WTC11 (cell line): ENCODE results near the gene NRP2. TPM values are rescaled to one million over a fixed set of nuclear protein-coding genes. Genes with fewer than 3 reads are reported as not detected.

Experiments
- ATAC-seq: fragments of 200-7000 bp; cut with Tn5 transposase; 2 replicates; pipeline ENCODE4 v1.10.0; 2021; ENCODE audit warnings: mild to moderate bottlenecking, moderate library complexity
- CTCF ChIA-PET: fragments of 300-600 bp; sonication (Branson Sonifier 250); formaldehyde crosslinking; loops from one replicate; lab custom pipeline; 2021; ENCODE audit warnings: antibody characterized with exemption; lab: Charles Lee
- POLR2A ChIA-PET: fragments of 350-600 bp; sonication (Branson Sonifier 250); formaldehyde crosslinking; loops from one replicate; lab custom pipeline; 2021; ENCODE audit warnings: antibody characterized with exemption; lab: Charles Lee
- DNase-seq: peaks from one replicate; pipeline ENCODE4 v3.0.0; 2021; ENCODE audit warnings: low spot score
- H3K27ac Mint-ChIP-seq: 2 replicates; pipeline ENCODE4 v1.8.0; 2021; ENCODE audit warnings: mixed read lengths
- H3K27me3 Mint-ChIP-seq: 2 replicates; pipeline ENCODE4 v1.8.0; 2021; ENCODE audit warnings: low read depth, mild to moderate bottlenecking, moderate library complexity, mixed read lengths
- H3K36me3 Mint-ChIP-seq: 2 replicates; pipeline ENCODE4 v1.8.0; 2021; ENCODE audit warnings: mixed read lengths
- H3K4me1 Mint-ChIP-seq: 2 replicates; pipeline ENCODE4 v1.8.0; 2022; ENCODE audit warnings: mixed read lengths
- H3K4me3 Mint-ChIP-seq: 2 replicates; pipeline ENCODE4 v1.8.0; 2021; ENCODE audit warnings: mild to moderate bottlenecking, moderate library complexity, mixed read lengths
- H3K9me3 Mint-ChIP-seq: 2 replicates; pipeline ENCODE4 v1.8.0; 2021; ENCODE audit warnings: mixed read lengths
- CREM ChIP-seq: sonication (generic); formaldehyde crosslinking; IDR thresholded peaks from 2 replicates; pipeline ENCODE4 v1.8.1; 2022; ENCODE audit warnings: mild to moderate bottlenecking, missing genetic modification reagents, moderate library complexity
- GTF2I ChIP-seq: fragments of 250-450 bp; sonication (Bioruptor Pico); conservative IDR thresholded peaks from 2 replicates; pipeline ENCODE4 v1.4.0; 2021; ENCODE audit warnings: mild to moderate bottlenecking
- JUN ChIP-seq: sonication (generic); formaldehyde crosslinking; IDR thresholded peaks from 2 replicates; pipeline ENCODE4 v1.8.0; 2023; ENCODE audit warnings: mild to moderate bottlenecking, missing genetic modification reagents
- NFYB ChIP-seq: sonication (generic); formaldehyde crosslinking; conservative IDR thresholded peaks from 2 replicates; pipeline ENCODE4 v1.8.0; 2022; ENCODE audit warnings: low read depth, missing genetic modification reagents
- NR1H2 ChIP-seq: sonication (generic); formaldehyde crosslinking; IDR thresholded peaks from 2 replicates; pipeline ENCODE4 v1.9.0; 2021; ENCODE audit warnings: mild to moderate bottlenecking, moderate library complexity, missing genetic modification reagents
- PRRX2 ChIP-seq: fragments of 250-450 bp; sonication (Bioruptor Pico); IDR thresholded peaks from 2 replicates; pipeline ENCODE4 v1.8.0; 2021; ENCODE audit warnings: mild to moderate bottlenecking
- SP1 ChIP-seq: sonication (generic); formaldehyde crosslinking; conservative IDR thresholded peaks from 2 replicates; pipeline ENCODE4 v1.8.1; 2022; ENCODE audit warnings: missing genetic modification reagents
- TP53 ChIP-seq: sonication (generic); formaldehyde crosslinking; IDR thresholded peaks from 2 replicates; pipeline ENCODE4 v1.8.1; 2023; ENCODE audit warnings: mild to moderate bottlenecking, missing genetic modification reagents
- ZBTB43 ChIP-seq: sonication (generic); formaldehyde crosslinking; IDR thresholded peaks from 2 replicates; pipeline ENCODE4 v1.8.1; 2023; ENCODE audit warnings: mild to moderate bottlenecking, missing genetic modification reagents
- ZNF219 ChIP-seq: sonication (generic); formaldehyde crosslinking; IDR thresholded peaks from 2 replicates; pipeline ENCODE4 v1.8.0; 2023; ENCODE audit warnings: missing genetic modification reagents, mild to moderate bottlenecking, borderline replicate concordance
- ZNF396 ChIP-seq: fragments of 250-450 bp; sonication (Bioruptor Pico); IDR thresholded peaks from 2 replicates; pipeline ENCODE4 v1.8.0; 2021; ENCODE audit warnings: mild to moderate bottlenecking, moderate library complexity, borderline replicate concordance
- ZNF423 ChIP-seq: fragments of 250-450 bp; sonication (Bioruptor Pico); IDR thresholded peaks from 2 replicates; pipeline ENCODE4 v2.1.2; 2022; ENCODE audit warnings: mild to moderate bottlenecking, moderate library complexity
- ZNF532 ChIP-seq: fragments of 250-450 bp; sonication (Bioruptor Pico); IDR thresholded peaks from 2 replicates; pipeline ENCODE4 v1.9.0; 2021; ENCODE audit warnings: mild to moderate bottlenecking, borderline replicate concordance
- ZNF671 ChIP-seq: fragments of 250-450 bp; sonication (Bioruptor Pico); IDR thresholded peaks from 2 replicates; pipeline ENCODE4 v1.8.0; 2021; ENCODE audit warnings: mild to moderate bottlenecking
- total RNA-seq: library from RNA; stranded (reverse); gene quantifications from 3 replicates; pipeline ENCODE4 v1.2.3, GENCODE V29; 2021
- TF ChIP-seq, protein P1 (sequence below): fragments of 250-450 bp; sonication (Bioruptor Pico); IDR thresholded peaks from 2 replicates; pipeline ENCODE4 v1.9.0; 2021; ENCODE audit warnings: mild to moderate bottlenecking
- TF ChIP-seq, protein P2 (sequence below): sonication (generic); formaldehyde crosslinking; IDR thresholded peaks from 2 replicates; pipeline ENCODE4 v1.8.0; 2022; ENCODE audit warnings: mild to moderate bottlenecking, missing genetic modification reagents

The NRP2 gene
- total RNA-seq, 1 experiment from 2014 or later, result 41.0 TPM

DNA sequence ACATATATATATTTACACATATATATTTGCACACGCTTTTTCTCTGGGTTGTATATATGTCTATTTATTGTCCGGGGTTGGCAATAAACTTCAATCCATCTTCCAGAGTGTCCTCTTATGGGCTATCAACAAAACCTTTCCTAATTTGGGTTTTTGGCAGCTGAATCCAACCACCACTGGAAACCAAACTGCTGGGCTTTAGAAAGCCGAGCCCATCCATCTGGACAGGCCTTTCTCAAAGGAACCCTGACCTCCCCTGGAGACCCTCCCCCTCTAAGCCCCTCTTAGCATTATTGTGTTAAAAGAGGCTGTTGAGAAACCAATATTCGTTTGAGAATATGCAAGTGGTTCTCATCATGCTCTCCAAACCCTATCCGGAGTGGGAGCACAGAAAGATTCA, 153.6 kb downstream of the NRP2 start:
- TF ChIP-seq TP53, result no peak
- TF ChIP-seq GTF2I, result no peak
- TF ChIP-seq, protein P1, sequence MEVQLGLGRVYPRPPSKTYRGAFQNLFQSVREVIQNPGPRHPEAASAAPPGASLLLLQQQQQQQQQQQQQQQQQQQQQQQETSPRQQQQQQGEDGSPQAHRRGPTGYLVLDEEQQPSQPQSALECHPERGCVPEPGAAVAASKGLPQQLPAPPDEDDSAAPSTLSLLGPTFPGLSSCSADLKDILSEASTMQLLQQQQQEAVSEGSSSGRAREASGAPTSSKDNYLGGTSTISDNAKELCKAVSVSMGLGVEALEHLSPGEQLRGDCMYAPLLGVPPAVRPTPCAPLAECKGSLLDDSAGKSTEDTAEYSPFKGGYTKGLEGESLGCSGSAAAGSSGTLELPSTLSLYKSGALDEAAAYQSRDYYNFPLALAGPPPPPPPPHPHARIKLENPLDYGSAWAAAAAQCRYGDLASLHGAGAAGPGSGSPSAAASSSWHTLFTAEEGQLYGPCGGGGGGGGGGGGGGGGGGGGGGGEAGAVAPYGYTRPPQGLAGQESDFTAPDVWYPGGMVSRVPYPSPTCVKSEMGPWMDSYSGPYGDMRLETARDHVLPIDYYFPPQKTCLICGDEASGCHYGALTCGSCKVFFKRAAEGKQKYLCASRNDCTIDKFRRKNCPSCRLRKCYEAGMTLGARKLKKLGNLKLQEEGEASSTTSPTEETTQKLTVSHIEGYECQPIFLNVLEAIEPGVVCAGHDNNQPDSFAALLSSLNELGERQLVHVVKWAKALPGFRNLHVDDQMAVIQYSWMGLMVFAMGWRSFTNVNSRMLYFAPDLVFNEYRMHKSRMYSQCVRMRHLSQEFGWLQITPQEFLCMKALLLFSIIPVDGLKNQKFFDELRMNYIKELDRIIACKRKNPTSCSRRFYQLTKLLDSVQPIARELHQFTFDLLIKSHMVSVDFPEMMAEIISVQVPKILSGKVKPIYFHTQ, result no peak
- TF ChIP-seq ZNF396 (CRISPR knock-in tag), result no peak
- TF ChIP-seq ZNF423 (CRISPR knock-in tag), result no peak; the same call in 1 of the 2 replicates
- TF ChIP-seq, protein P2, sequence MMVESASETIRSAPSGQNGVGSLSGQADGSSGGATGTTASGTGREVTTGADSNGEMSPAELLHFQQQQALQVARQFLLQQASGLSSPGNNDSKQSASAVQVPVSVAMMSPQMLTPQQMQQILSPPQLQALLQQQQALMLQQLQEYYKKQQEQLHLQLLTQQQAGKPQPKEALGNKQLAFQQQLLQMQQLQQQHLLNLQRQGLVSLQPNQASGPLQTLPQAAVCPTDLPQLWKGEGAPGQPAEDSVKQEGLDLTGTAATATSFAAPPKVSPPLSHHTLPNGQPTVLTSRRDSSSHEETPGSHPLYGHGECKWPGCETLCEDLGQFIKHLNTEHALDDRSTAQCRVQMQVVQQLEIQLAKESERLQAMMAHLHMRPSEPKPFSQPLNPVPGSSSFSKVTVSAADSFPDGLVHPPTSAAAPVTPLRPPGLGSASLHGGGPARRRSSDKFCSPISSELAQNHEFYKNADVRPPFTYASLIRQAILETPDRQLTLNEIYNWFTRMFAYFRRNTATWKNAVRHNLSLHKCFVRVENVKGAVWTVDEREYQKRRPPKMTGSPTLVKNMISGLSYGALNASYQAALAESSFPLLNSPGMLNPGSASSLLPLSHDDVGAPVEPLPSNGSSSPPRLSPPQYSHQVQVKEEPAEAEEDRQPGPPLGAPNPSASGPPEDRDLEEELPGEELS (CRISPR knock-in tag), result no peak
- no peak for TF ChIP-seq ZNF532 (CRISPR knock-in tag)
- TF ChIP-seq ZNF219 (CRISPR knock-in tag), result no peak
- no peak for TF ChIP-seq PRRX2 (CRISPR knock-in tag)
- TF ChIP-seq ZNF671 (CRISPR knock-in tag), result no peak
- no peak for TF ChIP-seq JUN (CRISPR knock-in tag)
- no peak for TF ChIP-seq NR1H2 (CRISPR knock-in tag)
- TF ChIP-seq NFYB (CRISPR knock-in tag), result no peak
- no peak for TF ChIP-seq CREM (CRISPR knock-in tag)
- no peak for TF ChIP-seq SP1 (CRISPR knock-in tag)
- TF ChIP-seq ZBTB43, result no peak
- Mint-ChIP-seq H3K4me3 (peak overlapping the region; percentile 16; the same call in 1 of the 2 replicates), H3K27me3 (no peaks in the 10 kb centered on the region), H3K36me3 (peaks cover 28% of the 10 kb centered on the region), H3K9me3 (peaks cover 33% of the 10 kb centered on the region), H3K27ac (peak overlapping the region; percentile 50; the same call in 1 of the 2 replicates), H3K4me1 (peaks cover 30% of the 10 kb centered on the region)
- POLR2A ChIA-PET, result no interaction called here
- CTCF ChIA-PET, result interaction anchor here (1.9 kb wide), 1 partner anchor 23 kb away, joined by 5 read pairs; no protein-coding TSS in a partner anchor
- peak; percentile 61 for ATAC-seq
- no peak for DNase-seq
